Ovary (tissue), 9 donors: ENCODE measurements around the gene ABLIM1. TPM values are rescaled to one million over a fixed set of nuclear protein-coding genes. Genes with fewer than 3 reads are reported as not detected.

ENCODE experiments used
- DNase-seq, 5 donors: peaks; one replicate each; pipeline ENCODE4 v3.0.0-alpha.2; 2019 to 2020
- H3K27ac ChIP-seq, 2 donors: fragments of 200-600 bp; one replicate each; pipeline versions ENCODE4 v1.5.1 to v1.8.0; 2019 to 2022
- H3K27me3 ChIP-seq: fragments of 200-600 bp; one replicate; pipeline ENCODE4 v1.8.0; 2022
- H3K36me3 ChIP-seq: fragments of 200-600 bp; sonication (generic); one replicate; pipeline ENCODE4 v1.5.1; 2019
- H3K4me1 ChIP-seq: one replicate; pipeline ENCODE4 v1.8.1; 2013; ENCODE audit warnings: mild to moderate bottlenecking, moderate library complexity; ENCODE audit not compliant: insufficient read depth
- H3K4me3 ChIP-seq: fragments of 200-600 bp; sonication (generic); one replicate; pipeline ENCODE4 v1.5.1; 2017
- H3K9me3 ChIP-seq, 2 donors: fragments of 200-600 bp in 1 of 2; sonication (generic) in 1 of 2; one replicate each; pipeline versions ENCODE4 v1.5.1 to v1.8.1; 2013 to 2019; ENCODE audit warnings: mild to moderate bottlenecking in 1 of 2, moderate library complexity in 1 of 2
- EP300 ChIP-seq: sonication (generic); formaldehyde crosslinking; IDR thresholded peaks from one replicate; pipeline ENCODE4 v1.6.1; 2017; ENCODE audit warnings: antibody characterized with exemption
- POLR2A ChIP-seq: fragments of 450-650 bp; IDR thresholded peaks from one replicate; pipeline ENCODE4 v1.6.1; 2017; ENCODE audit warnings: antibody characterized with exemption, mild to moderate bottlenecking, moderate library complexity
- WGBS, 3 donors: extraction: QIAGEN DNeasy Blood & Tissue Kit in 1 of 3; methylation state at CpG; one replicate each; pipeline versions ENCODE4 v1.1.5 to v1.1.7; 2013 to 2017; 5-methylcytosine and 5-hydroxymethylcytosine counted together
- intact Hi-C, 4 donors: fragments of 100-400 bp; cut with DNase I; formaldehyde crosslinking; loops; one replicate each; pipeline versions ENCODE4 v1.11.0 to v1.15.1; 2022 to 2023
- polyA plus RNA-seq, 2 donors: library from polyadenylated mRNA; stranded (reverse); fragments of 200-250 nt in 1 of 2; fragments of 350-450 nt in 1 of 2; fragmentation: Illumina TruSeq in 1 of 2; extraction: RNeasy Lipid Tissue Mini Kit (QIAGEN cat#74804) in 1 of 2; gene quantifications; one replicate each; pipeline ENCODE4 v1.2.3, GENCODE V29; 2013 to 2014
- total RNA-seq, 7 donors: library from RNA; depleted of rRNA in 2 of 7; stranded (reverse); fragments of >200 nt in 2 of 7; fragmentation: NEBNext Ultra II Directional in 3 of 7; extraction: Animal tissue kit (Norgen Biotek cat#: 25700) in 3 of 7; gene quantifications; one replicate each; pipeline versions ENCODE4 v1.1.0 to v1.2.4, GENCODE V29; 2016 to 2023
- TF ChIP-seq, protein P1 (sequence below), 3 donors: fragments of 450-650 bp in 2 of 3; fragments of 200-600 bp in 1 of 3; IDR thresholded peaks; one replicate each; pipeline versions ENCODE4 v1.5.1 to v1.8.0; 2016 to 2022; ENCODE audit warnings: antibody characterized with exemption in 3 of 3, mild to moderate bottlenecking in 1 of 3
- donor health status: DM: no; HTN: no; CAD: no; lungs with moderate emphysema.
- donor health status: DM: no; HTN: no; CAD: no.
- donor health status: Bipolar disorder and iron deficiency.
- donor health status: DM: yes; HTN: yes; CAD: no.
- donor health status: DM: no; HTN: no; CAD: no.
- donor health status: DM: yes; HTN: yes; CAD: no.

ABLIM1 gene
- total and polyA plus RNA-seq, 9 donors: 155 to 505 (median 283) TPM

DNA sequence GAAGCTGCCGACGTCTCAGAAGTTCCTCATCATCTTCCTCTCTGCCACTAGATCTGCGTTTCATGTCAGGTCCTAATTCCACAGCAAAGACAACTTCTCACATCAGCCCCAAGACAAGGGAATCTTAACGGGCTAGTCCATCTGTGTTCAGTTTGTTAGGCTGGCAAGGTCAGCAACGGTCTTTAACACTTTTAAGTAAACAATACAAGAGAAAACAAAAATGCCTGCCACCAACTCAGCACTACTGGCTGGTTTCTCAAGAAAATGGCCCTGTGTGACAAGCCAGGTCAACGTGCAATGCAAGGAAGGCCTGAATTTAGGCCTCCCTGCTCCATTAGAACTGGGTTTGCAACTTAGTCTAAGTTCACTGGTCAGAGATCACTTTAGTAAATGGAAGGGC lies 212.7 kb downstream of the ABLIM1 start:
- no peak for TF ChIP-seq POLR2A
- TF ChIP-seq, protein P1, sequence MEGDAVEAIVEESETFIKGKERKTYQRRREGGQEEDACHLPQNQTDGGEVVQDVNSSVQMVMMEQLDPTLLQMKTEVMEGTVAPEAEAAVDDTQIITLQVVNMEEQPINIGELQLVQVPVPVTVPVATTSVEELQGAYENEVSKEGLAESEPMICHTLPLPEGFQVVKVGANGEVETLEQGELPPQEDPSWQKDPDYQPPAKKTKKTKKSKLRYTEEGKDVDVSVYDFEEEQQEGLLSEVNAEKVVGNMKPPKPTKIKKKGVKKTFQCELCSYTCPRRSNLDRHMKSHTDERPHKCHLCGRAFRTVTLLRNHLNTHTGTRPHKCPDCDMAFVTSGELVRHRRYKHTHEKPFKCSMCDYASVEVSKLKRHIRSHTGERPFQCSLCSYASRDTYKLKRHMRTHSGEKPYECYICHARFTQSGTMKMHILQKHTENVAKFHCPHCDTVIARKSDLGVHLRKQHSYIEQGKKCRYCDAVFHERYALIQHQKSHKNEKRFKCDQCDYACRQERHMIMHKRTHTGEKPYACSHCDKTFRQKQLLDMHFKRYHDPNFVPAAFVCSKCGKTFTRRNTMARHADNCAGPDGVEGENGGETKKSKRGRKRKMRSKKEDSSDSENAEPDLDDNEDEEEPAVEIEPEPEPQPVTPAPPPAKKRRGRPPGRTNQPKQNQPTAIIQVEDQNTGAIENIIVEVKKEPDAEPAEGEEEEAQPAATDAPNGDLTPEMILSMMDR (IDR thresholded peaks at IDR 0.05): no peak
- DNase-seq: no peak
- H3K4me3 ChIP-seq: no peak overlapping the region
- peaks cover 11% of the 10 kb centered on the region for H3K4me1 ChIP-seq
- no peaks in the 10 kb centered on the region for H3K9me3 ChIP-seq
- H3K27ac ChIP-seq: no peak overlapping the region
- WGBS, 3 donors: 74 to 88% (median 75%) methylated on average over 6 of the region's 6 CpGs
- no peaks in the 10 kb centered on the region for H3K36me3 ChIP-seq
- no peaks in the 10 kb centered on the region for H3K27me3 ChIP-seq
- intact Hi-C loops: no loop called here

DNA sequence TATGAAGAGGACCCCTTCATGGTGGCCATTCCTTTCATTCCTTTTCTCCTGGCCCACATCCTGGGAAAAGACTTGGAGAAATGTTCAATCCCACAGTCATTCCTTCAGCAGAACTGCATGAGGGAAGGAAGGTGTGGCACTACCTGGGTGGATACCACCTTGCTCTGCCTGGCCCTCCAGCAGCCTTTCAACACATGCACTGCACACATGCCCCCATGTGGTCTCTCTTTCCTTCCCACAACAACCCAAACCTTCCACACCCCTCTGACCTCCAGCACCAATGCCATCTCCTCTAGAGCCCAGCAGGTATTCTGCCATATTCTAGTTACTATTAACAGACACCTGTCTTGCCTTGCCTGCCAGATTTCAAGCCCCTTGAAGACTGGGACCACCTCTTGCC lies 213.3 kb downstream of the ABLIM1 start:
- no peak overlapping the region for H3K4me3 ChIP-seq
- no peaks in the 10 kb centered on the region for H3K27me3 ChIP-seq
- TF ChIP-seq POLR2A: no peak
- TF ChIP-seq, protein P1 (IDR thresholded peaks at IDR 0.05): no peak
- TF ChIP-seq EP300: no peak
- peaks cover 10% of the 10 kb centered on the region for H3K4me1 ChIP-seq
- intact Hi-C loops: no loop called here
- H3K36me3 ChIP-seq: no peaks in the 10 kb centered on the region
- H3K9me3 ChIP-seq: no peaks in the 10 kb centered on the region
- H3K27ac ChIP-seq: no peak overlapping the region
- DNase-seq: no peak

DNA sequence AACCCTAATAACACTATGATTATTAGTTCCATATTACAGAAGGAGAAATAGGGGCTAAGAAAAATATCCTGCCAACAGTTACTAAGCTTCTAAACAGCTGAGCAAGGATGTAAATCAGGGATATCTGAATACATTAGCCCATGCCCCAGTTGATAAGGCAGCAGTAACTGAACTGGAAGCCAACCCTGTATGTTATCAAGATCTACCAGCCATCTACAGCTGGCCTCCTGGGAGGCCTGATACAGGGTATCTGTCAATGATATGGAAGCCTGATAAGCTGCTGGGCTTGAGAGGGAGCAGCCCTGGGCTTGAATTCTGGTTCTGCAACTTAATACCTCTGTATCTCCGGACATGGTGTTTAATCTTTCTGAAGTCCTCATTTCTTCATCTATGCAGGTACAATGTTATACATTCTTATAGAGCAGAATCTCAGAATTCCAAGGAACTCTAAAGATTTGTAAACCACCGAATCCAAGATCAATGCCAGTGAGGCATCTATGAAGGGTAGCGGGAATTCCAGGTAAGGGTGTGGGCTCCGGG lies 215.9 kb downstream of the ABLIM1 start:
- Histone ChIP-seq H3K27me3 (no peaks in the 10 kb centered on the region), H3K9me3 (no peaks in the 10 kb centered on the region), H3K36me3 (no peaks in the 10 kb centered on the region), H3K4me1 (no peaks in the 10 kb centered on the region), H3K27ac (no peak overlapping the region), H3K4me3 (no peak overlapping the region)
- intact Hi-C loops: no loop called here
- 72 to 82% (median 80%) methylated on average over 4 of the region's 4 CpGs for WGBS, 3 donors
- no peak for DNase-seq
- TF ChIP-seq, protein P1 (IDR thresholded peaks at IDR 0.05): no peak
- TF ChIP-seq POLR2A: no peak
- no peak for TF ChIP-seq EP300

DNA sequence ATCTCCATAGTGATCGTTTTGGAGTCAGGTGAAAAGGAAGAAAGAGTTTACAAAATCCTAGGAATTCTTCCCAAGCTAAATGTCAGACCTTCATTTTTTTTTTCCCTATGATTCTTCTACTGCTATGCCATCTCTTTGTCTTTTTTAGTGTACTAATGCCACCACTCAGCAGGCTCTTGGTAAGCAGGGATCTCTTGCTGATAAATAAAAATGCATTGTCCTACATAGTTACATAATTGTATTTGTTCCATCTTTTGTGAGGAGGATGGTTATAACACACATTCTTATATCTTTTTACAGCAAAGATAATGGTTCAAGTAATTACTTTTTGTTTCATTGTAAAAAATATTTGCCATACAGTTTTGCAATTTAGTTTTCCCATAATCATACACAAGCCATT lies 217.0 kb downstream of the ABLIM1 start:
- DNase-seq: no peak
- no peak overlapping the region for H3K27ac ChIP-seq
- no peaks in the 10 kb centered on the region for H3K9me3 ChIP-seq
- no peak overlapping the region for H3K4me3 ChIP-seq
- no peak for TF ChIP-seq EP300
- TF ChIP-seq, protein P1 (IDR thresholded peaks at IDR 0.05): no peak
- no peak for TF ChIP-seq POLR2A
- 80 to 84% (median 82%) methylated on average over 1 of the region's 1 CpG for WGBS, 3 donors
- no peaks in the 10 kb centered on the region for H3K4me1 ChIP-seq
- H3K36me3 ChIP-seq: no peaks in the 10 kb centered on the region
- no peaks in the 10 kb centered on the region for H3K27me3 ChIP-seq
- intact Hi-C loops: no loop called here
